Measurements from ENCODE around the gene DNMT3L. TPM values are rescaled to one million over a fixed set of nuclear protein-coding genes. Genes with fewer than 3 reads are reported as not detected.

The DNMT3L gene
- total and polyA plus RNA-seq, 2 experiments from 2014 or later = 0.27 TPM; not detected in 1

DNA sequence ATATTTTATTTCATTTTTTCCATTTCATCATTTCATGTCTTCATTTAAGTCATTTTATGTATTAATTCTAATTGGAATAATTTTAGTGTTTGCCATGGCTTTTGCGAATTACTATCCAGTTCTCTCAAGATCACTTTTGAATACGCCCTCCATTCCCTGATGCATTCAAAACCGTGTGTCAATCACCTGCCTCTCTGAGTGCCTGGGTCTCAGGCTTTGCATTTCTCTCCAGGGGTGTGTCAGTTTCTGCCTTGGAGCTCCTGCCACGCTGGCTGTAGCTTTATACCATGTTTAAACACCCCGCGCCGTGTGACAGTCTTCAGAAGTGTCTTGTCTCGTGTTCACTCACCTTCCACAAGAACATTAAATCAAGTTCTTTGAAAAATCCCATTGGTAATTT, 7.4 kb upstream of the DNMT3L start (continued):
- TF ChIP-seq ZNF462 (CRISPR knock-in tag; IDR thresholded peaks at IDR 0.05) = no peak
- TF ChIP-seq ZNF114 (CRISPR knock-in tag; IDR thresholded peaks at IDR 0.05) = no peak
- TF ChIP-seq CREB1 (CRISPR knock-in tag; IDR thresholded peaks at IDR 0.05; ENCODE audit: low read depth) = no peak
- no peak for TF ChIP-seq REST (IDR thresholded peaks at IDR 0.05; ENCODE audit: unreplicated experiment)
- TF ChIP-seq ZNF331 (CRISPR knock-in tag; IDR thresholded peaks at IDR 0.05; ENCODE audit: low read depth) = no peak
- TF ChIP-seq STAT1 (IDR thresholded peaks at IDR 0.05; ENCODE audit: unreplicated experiment) = no peak
- no peak for TF ChIP-seq POLR2AphosphoS5 (IDR thresholded peaks at IDR 0.05; ENCODE audit: low read depth)
- no peak for TF ChIP-seq JUNB (IDR thresholded peaks at IDR 0.05; ENCODE audit: unreplicated experiment)
- TF ChIP-seq, protein P1, sequence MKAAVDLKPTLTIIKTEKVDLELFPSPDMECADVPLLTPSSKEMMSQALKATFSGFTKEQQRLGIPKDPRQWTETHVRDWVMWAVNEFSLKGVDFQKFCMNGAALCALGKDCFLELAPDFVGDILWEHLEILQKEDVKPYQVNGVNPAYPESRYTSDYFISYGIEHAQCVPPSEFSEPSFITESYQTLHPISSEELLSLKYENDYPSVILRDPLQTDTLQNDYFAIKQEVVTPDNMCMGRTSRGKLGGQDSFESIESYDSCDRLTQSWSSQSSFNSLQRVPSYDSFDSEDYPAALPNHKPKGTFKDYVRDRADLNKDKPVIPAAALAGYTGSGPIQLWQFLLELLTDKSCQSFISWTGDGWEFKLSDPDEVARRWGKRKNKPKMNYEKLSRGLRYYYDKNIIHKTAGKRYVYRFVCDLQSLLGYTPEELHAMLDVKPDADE (IDR thresholded peaks at IDR 0.05) = no peak
- TF ChIP-seq, protein P2, sequence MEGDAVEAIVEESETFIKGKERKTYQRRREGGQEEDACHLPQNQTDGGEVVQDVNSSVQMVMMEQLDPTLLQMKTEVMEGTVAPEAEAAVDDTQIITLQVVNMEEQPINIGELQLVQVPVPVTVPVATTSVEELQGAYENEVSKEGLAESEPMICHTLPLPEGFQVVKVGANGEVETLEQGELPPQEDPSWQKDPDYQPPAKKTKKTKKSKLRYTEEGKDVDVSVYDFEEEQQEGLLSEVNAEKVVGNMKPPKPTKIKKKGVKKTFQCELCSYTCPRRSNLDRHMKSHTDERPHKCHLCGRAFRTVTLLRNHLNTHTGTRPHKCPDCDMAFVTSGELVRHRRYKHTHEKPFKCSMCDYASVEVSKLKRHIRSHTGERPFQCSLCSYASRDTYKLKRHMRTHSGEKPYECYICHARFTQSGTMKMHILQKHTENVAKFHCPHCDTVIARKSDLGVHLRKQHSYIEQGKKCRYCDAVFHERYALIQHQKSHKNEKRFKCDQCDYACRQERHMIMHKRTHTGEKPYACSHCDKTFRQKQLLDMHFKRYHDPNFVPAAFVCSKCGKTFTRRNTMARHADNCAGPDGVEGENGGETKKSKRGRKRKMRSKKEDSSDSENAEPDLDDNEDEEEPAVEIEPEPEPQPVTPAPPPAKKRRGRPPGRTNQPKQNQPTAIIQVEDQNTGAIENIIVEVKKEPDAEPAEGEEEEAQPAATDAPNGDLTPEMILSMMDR (conservative IDR thresholded peaks at IDR 0.05; ENCODE audit: low read depth in 2 of 2) = no peak
- no peak for TF ChIP-seq EZH2 (IDR thresholded peaks at IDR 0.05; ENCODE audit: low read depth, unreplicated experiment)

Data from GM23338 (cell line).